Pancreas (tissue), 10 donors: ENCODE data around the gene CHRNA5. TPM values are rescaled to one million over a fixed set of nuclear protein-coding genes. Genes with fewer than 3 reads are reported as not detected.
"Not testable (repeated sequence)": the region's sequence is repeated elsewhere in the genome, so short reads cannot be mapped to it uniquely, and the experiment has no call there.

ENCODE experiments used
- ATAC-seq, 4 donors: fragments of 200-7000 bp; cut with Tn5 transposase; one replicate each; pipeline versions ENCODE4 v1.8.0 to v1.9.1; 2020; ENCODE audit warnings: mild to moderate bottlenecking in 4 of 4, moderate library complexity in 4 of 4
- DNase-seq, 6 donors: peaks; one replicate each; pipeline ENCODE4 v3.0.0-alpha.2; 2020
- FAIRE-seq: peaks from 2 replicates; lab custom pipeline; 2012; peaks lifted over from hg19 to GRCh38; lab: Jason Lieb, UNC
- H3K27ac ChIP-seq, 4 donors: fragments of 200-600 bp; sonication (generic); 1 replicate in 3 of 4; 2 replicates in 1 of 4; pipeline versions ENCODE4 v1.5.0 to v1.8.0; 2020
- H3K27me3 ChIP-seq, 4 donors: fragments of 200-600 bp; one replicate each; pipeline ENCODE4 v1.8.0; 2021
- H3K36me3 ChIP-seq, 3 donors: fragments of 200-600 bp; sonication (generic) in 1 of 3; one replicate each; pipeline versions ENCODE4 v1.5.0 to v1.8.0; 2020 to 2021
- H3K4me1 ChIP-seq, 3 donors: fragments of 200-600 bp; one replicate each; pipeline ENCODE4 v1.8.0; 2021
- H3K4me3 ChIP-seq, 4 donors: fragments of 200-600 bp; sonication (generic) in 2 of 4; one replicate each; pipeline versions ENCODE4 v1.5.0 to v1.8.0; 2020 to 2021
- H3K9me3 ChIP-seq, 4 donors: fragments of 200-600 bp; one replicate each; pipeline ENCODE4 v1.8.0; 2021
- WGBS, 2 donors: extraction: QIAGEN DNeasy Blood & Tissue Kit; methylation state at CpG; one replicate each; pipeline ENCODE4 v1.1.7; 2013; 5-methylcytosine and 5-hydroxymethylcytosine counted together
- intact Hi-C, 3 donors: fragments of 100-400 bp; cut with DNase I; formaldehyde crosslinking; loops; one replicate each; pipeline versions ENCODE4 v1.11.1 to v1.14.2; 2022
- polyA plus RNA-seq, 2 donors: library from polyadenylated mRNA; stranded (reverse); fragments of 200-250 nt; gene quantifications; one replicate each; pipeline ENCODE4 v1.2.3, GENCODE V29; 2013
- total RNA-seq, 6 donors: library from RNA; stranded (reverse); fragmentation: NEBNext Ultra II Directional in 4 of 6; extraction: Animal tissue kit (Norgen Biotek cat#: 25700) in 4 of 6; gene quantifications; one replicate each; pipeline versions ENCODE4 v1.2.1 to v1.2.4, GENCODE V29; 2021 to 2023
- TF ChIP-seq, protein P1 (sequence below), 4 donors: fragments of 200-600 bp; sonication (generic) in 3 of 4; IDR thresholded peaks; one replicate each; pipeline versions ENCODE4 v1.5.0 to v1.8.0; 2021; ENCODE audit warnings: antibody characterized with exemption in 4 of 4
- donor health status: healthy with polysubstance abuse.
- donor health status: DM: no; HTN: no; CAD: no; lungs with moderate emphysema.
- donor health status: DM: no; HTN: no; CAD: no.
- donor health status: control.
- donor health status: control.
- donor health status: Bipolar disorder and iron deficiency.
- donor health status: DM: yes; HTN: yes; CAD: no.
- donor health status: DM: no; HTN: no; CAD: no.
- donor health status: DM: no; HTN: no; CAD: no.
- donor health status: DM: yes; HTN: yes; CAD: no.

CHRNA5 gene
- total and polyA plus RNA-seq, 8 donors, result 0.80 to 2.9 (median 1.8) TPM

GRCh38 chr15:78603467-78603866 lies 38.1 kb downstream of the CHRNA5 start:
- Histone ChIP-seq H3K27ac (no peak overlapping the region), H3K36me3 (no peaks in the 10 kb centered on the region), H3K27me3 (no peaks in the 10 kb centered on the region), H3K9me3 (no peaks in the 10 kb centered on the region), H3K4me1 (no peaks in the 10 kb centered on the region), H3K4me3 (no peak overlapping the region)
- intact Hi-C loops, result no loop called here
- no peak for DNase-seq
- no peak for ATAC-seq
- FAIRE-seq, result no peak
- WGBS, 2 donors, result 61 to 70% methylated on average over 3 of the region's 3 CpGs
- TF ChIP-seq, protein P1, sequence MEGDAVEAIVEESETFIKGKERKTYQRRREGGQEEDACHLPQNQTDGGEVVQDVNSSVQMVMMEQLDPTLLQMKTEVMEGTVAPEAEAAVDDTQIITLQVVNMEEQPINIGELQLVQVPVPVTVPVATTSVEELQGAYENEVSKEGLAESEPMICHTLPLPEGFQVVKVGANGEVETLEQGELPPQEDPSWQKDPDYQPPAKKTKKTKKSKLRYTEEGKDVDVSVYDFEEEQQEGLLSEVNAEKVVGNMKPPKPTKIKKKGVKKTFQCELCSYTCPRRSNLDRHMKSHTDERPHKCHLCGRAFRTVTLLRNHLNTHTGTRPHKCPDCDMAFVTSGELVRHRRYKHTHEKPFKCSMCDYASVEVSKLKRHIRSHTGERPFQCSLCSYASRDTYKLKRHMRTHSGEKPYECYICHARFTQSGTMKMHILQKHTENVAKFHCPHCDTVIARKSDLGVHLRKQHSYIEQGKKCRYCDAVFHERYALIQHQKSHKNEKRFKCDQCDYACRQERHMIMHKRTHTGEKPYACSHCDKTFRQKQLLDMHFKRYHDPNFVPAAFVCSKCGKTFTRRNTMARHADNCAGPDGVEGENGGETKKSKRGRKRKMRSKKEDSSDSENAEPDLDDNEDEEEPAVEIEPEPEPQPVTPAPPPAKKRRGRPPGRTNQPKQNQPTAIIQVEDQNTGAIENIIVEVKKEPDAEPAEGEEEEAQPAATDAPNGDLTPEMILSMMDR (IDR thresholded peaks at IDR 0.05), result no peak

GRCh38 chr15:78604420-78604819 lies 39.1 kb downstream of the CHRNA5 start:
- Histone ChIP-seq H3K9me3 (no peaks in the 10 kb centered on the region), H3K27ac (no peak overlapping the region), H3K4me1 (no peaks in the 10 kb centered on the region), H3K4me3 (no peak overlapping the region), H3K27me3 (no peaks in the 10 kb centered on the region), H3K36me3 (no peaks in the 10 kb centered on the region)
- FAIRE-seq (no peak), ATAC-seq (no peak), DNase-seq (no peak)
- intact Hi-C loops, result no loop called here
- TF ChIP-seq, protein P1 (IDR thresholded peaks at IDR 0.05), result no peak
- WGBS, 2 donors, result 66 to 71% methylated on average over 2 of the region's 2 CpGs

- Histone ChIP-seq H3K9me3 (no peaks in the 10 kb centered on the region), H3K36me3 (no peaks in the 10 kb centered on the region), H3K27me3 (no peaks in the 10 kb centered on the region), H3K4me1 (no peaks in the 10 kb centered on the region), H3K4me3 (no peak overlapping the region), H3K27ac (no peak overlapping the region)
- WGBS, 2 donors, result 82 to 83% methylated on average over 5 of the region's 5 CpGs
- FAIRE-seq (no peak), ATAC-seq (no peak), DNase-seq (no peak)
- TF ChIP-seq, protein P1 (IDR thresholded peaks at IDR 0.05), result no peak
- intact Hi-C loops, result no loop called here
Measured at GRCh38 chr15:78605201-78605600, 39.9 kb downstream of the CHRNA5 start.

GRCh38 chr15:78605680-78606079 lies 40.4 kb downstream of the CHRNA5 start:
- no peaks in the 10 kb centered on the region for H3K27me3 ChIP-seq
- intact Hi-C loops, result no loop called here
- H3K9me3 ChIP-seq, result no peaks in the 10 kb centered on the region
- FAIRE-seq (no peak), DNase-seq (no peak), ATAC-seq (no peak)
- H3K36me3 ChIP-seq, result no peaks in the 10 kb centered on the region
- no peak overlapping the region for H3K27ac ChIP-seq
- no peak overlapping the region for H3K4me3 ChIP-seq
- TF ChIP-seq, protein P1 (IDR thresholded peaks at IDR 0.05), result no peak
- no peaks in the 10 kb centered on the region for H3K4me1 ChIP-seq
- 73 to 82% methylated on average over 4 of the region's 4 CpGs for WGBS, 2 donors

DNA sequence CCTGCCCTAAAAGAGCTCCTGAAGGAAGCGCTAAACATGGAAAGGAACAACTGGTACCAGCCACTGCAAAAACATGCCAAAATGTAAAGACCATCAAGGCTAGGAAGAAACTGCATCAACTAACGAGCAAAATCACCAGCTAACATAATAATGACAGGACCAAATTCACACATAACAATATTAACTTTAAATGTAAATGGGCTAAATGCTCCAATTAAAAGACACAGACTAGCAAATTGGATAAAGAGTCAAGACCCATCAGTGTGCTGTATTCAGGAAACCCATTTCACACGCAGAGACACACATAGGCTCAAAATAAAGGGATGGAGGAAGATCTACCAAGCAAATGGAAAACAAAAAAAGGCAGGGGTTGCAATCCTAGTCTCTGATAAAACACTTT lies 44.2 kb downstream of the CHRNA5 start:
- H3K36me3 ChIP-seq, H3K27ac ChIP-seq, H3K4me3 ChIP-seq, intact Hi-C loops, DNase-seq, H3K27me3 ChIP-seq, ATAC-seq, H3K4me1 ChIP-seq, H3K9me3 ChIP-seq, FAIRE-seq: not testable (repeated sequence)
- WGBS, 2 donors, result 66 to 91% methylated on average over 2 to 3 of the region's 3 CpGs
